Keratinocyte (primary cell): ENCODE data around the gene KSR2. TPM values are rescaled to one million over a fixed set of nuclear protein-coding genes. Genes with fewer than 3 reads are reported as not detected.

Experiments used
- DNase-seq: peaks from one replicate; pipeline ENCODE4 v3.0.0-alpha.2; 2011; ENCODE audit warnings: low read depth, missing footprints, low spot score
- FAIRE-seq: peaks from 2 replicates; lab custom pipeline; 2011; peaks lifted over from hg19 to GRCh38; lab: Jason Lieb, UNC
- H2AFZ ChIP-seq: 2 replicates; pipeline ENCODE4 v1.6.0; 2012; ENCODE audit warnings: low read length, control low read depth, inconsistent platforms; ENCODE audit not compliant: control insufficient read depth
- H3K27ac ChIP-seq: 2 replicates; pipeline ENCODE4 v1.5.1; 2011; ENCODE audit warnings: low read length; ENCODE audit not compliant: control insufficient read depth, insufficient read depth
- H3K27me3 ChIP-seq: 3 replicates; pipeline ENCODE4 v1.6.0; 2011; ENCODE audit warnings: low read length; ENCODE audit not compliant: control insufficient read depth, insufficient read depth; ENCODE audit errors: extremely low read depth
- H3K36me3 ChIP-seq, 2 experiments: 2 replicates in 1 of 2; 3 replicates in 1 of 2; pipeline ENCODE4 v1.5.1; 2011; ENCODE audit warnings: low read length in 2 of 2, mild to moderate bottlenecking in 1 of 2; ENCODE audit not compliant: control insufficient read depth in 2 of 2, insufficient read depth in 2 of 2; ENCODE audit errors: extremely low read depth in 1 of 2
- H3K4me1 ChIP-seq: 3 replicates; pipeline ENCODE4 v1.5.1; 2011; ENCODE audit warnings: low read length; ENCODE audit not compliant: control insufficient read depth, insufficient read depth; ENCODE audit errors: extremely low read depth
- H3K4me2 ChIP-seq: 3 replicates; pipeline ENCODE4 v1.6.0; 2011; ENCODE audit warnings: low read depth, low read length; ENCODE audit not compliant: control insufficient read depth, insufficient read depth; ENCODE audit errors: extremely low read depth
- H3K4me3 ChIP-seq, 3 experiments: fragments of 200-600 bp in 1 of 3; sonication (generic) in 1 of 3; 2 replicates in 2 of 3; 3 replicates in 1 of 3; pipeline ENCODE4 v1.5.1; 2011 to 2016; ENCODE audit warnings: low read length in 3 of 3, mild to moderate bottlenecking in 3 of 3, control low read depth in 2 of 3, inconsistent platforms in 1 of 3, low read depth in 1 of 3, mixed read lengths in 1 of 3, mixed run types in 1 of 3, moderate library complexity in 1 of 3; ENCODE audit not compliant: control insufficient read depth in 2 of 3, insufficient read depth in 2 of 3; ENCODE audit errors: extremely low read depth in 1 of 3
- H3K79me2 ChIP-seq: 2 replicates; pipeline ENCODE4 v1.6.0; 2012; ENCODE audit warnings: low read length; ENCODE audit not compliant: control insufficient read depth, insufficient read depth
- H3K9ac ChIP-seq: 3 replicates; pipeline ENCODE4 v1.6.0; 2011; ENCODE audit warnings: low read length; ENCODE audit not compliant: control insufficient read depth, insufficient read depth; ENCODE audit errors: extremely low read depth
- H3K9me1 ChIP-seq: 3 replicates; pipeline ENCODE4 v1.6.0; 2011; ENCODE audit warnings: low read length; ENCODE audit not compliant: control insufficient read depth, insufficient read depth; ENCODE audit errors: extremely low read depth
- H3K9me3 ChIP-seq: 2 replicates; pipeline ENCODE4 v1.5.1; 2012; ENCODE audit warnings: low read depth, low read length; ENCODE audit not compliant: control insufficient read depth
- H4K20me1 ChIP-seq: 3 replicates; pipeline ENCODE4 v1.6.0; 2011; ENCODE audit warnings: low read length; ENCODE audit not compliant: control insufficient read depth, insufficient read depth; ENCODE audit errors: extremely low read depth
- EZH2 ChIP-seq: IDR thresholded peaks from one replicate; pipeline ENCODE4 v1.6.1; 2012; ENCODE audit warnings: inconsistent platforms, mild to moderate bottlenecking, low read length, moderate library complexity
- dilution Hi-C: fragments of 300-500 bp; cut with MboI; formaldehyde crosslinking; loops from one replicate; pipeline ENCODE4 v1.7.0; 2020; ENCODE audit warnings: low sequenced_read_pairs; ENCODE audit not compliant: extremely low pct_ligation_motif_present
- polyA plus RNA-seq, 5 experiments: library from polyadenylated mRNA; depleted of rRNA in 3 of 5; stranded (reverse) in 3 of 5; stranded (forward) in 1 of 5; unstranded in 1 of 5; fragments of >200 nt; gene quantifications; 1 replicate in 1 of 5; 2 replicates in 3 of 5; 3 replicates in 1 of 5; pipeline versions ENCODE4 v1.2.1 to v1.2.3, GENCODE V29; 2011 to 2012; ENCODE audit warnings: missing spikeins in 2 of 5, low read depth in 1 of 5, low replicate concordance in 1 of 5
- TF ChIP-seq, protein P1 (sequence below), 3 experiments: IDR thresholded peaks in 1 of 3; conservative IDR thresholded peaks in 1 of 3; optimal IDR thresholded peaks in 1 of 3; 2 replicates in 2 of 3; 3 replicates in 1 of 3; pipeline versions ENCODE3 to v1.5.1; 2011; ENCODE audit warnings: low read length in 3 of 3, mild to moderate bottlenecking in 3 of 3, moderate library complexity in 2 of 3, control low read depth in 1 of 3, inconsistent platforms in 1 of 3; ENCODE audit not compliant: insufficient read depth in 2 of 3; ENCODE audit errors: extremely low read depth in 1 of 3

The KSR2 gene
- polyA plus RNA-seq, 1 donor (not counting 4 experiments of a cell fraction or from before 2014, with no cell fraction given): 0.01 TPM

DNA sequence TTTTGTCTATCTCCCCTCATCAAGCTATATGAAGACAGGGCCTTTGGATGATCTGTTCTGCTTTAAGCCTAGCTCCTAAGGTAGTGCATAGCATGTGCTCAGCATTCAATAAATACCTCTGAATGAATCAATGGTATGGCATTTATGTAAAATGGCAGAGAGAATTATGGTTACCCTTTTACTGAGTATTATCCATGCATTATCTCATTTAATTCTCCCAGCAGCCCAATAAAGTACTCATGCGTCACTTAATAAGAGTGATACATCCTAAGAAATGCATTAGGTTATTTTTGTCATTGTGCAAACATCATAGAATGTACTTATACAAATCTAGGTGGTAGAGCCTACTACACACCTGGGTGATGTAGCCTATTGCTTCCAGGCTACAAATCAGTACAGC is 269.7 kb downstream of the KSR2 start:
- Histone ChIP-seq H3K36me3 (no peaks in the 10 kb centered on the region), H3K27me3 (no peaks in the 10 kb centered on the region), H3K4me3 (no peak overlapping the region), H2AFZ (no peak overlapping the region), H3K27ac (no peak overlapping the region), H4K20me1 (no peaks in the 10 kb centered on the region), H3K4me2 (no peak overlapping the region), H3K9me3 (no peaks in the 10 kb centered on the region), H3K9ac (no peak overlapping the region), H3K4me1 (no peaks in the 10 kb centered on the region), H3K79me2 (no peaks in the 10 kb centered on the region), H3K9me1 (no peaks in the 10 kb centered on the region)
- TF ChIP-seq EZH2: no peak
- DNase-seq (no peak), FAIRE-seq (no peak)
- dilution Hi-C loops: no loop called here

GRCh38 chr12:117695956-117696355 is 272.8 kb downstream of the KSR2 start:
- Histone ChIP-seq H3K4me1 (no peaks in the 10 kb centered on the region), H4K20me1 (no peaks in the 10 kb centered on the region), H3K36me3 (no peaks in the 10 kb centered on the region), H3K4me3 (no peak overlapping the region), H3K27ac (no peak overlapping the region), H3K79me2 (no peaks in the 10 kb centered on the region), H3K27me3 (no peaks in the 10 kb centered on the region), H3K9me1 (no peaks in the 10 kb centered on the region), H3K9me3 (no peaks in the 10 kb centered on the region), H3K9ac (no peak overlapping the region), H2AFZ (no peak overlapping the region), H3K4me2 (no peak overlapping the region)
- DNase-seq (no peak), FAIRE-seq (no peak)
- dilution Hi-C loops: no loop called here
- TF ChIP-seq, protein P1, sequence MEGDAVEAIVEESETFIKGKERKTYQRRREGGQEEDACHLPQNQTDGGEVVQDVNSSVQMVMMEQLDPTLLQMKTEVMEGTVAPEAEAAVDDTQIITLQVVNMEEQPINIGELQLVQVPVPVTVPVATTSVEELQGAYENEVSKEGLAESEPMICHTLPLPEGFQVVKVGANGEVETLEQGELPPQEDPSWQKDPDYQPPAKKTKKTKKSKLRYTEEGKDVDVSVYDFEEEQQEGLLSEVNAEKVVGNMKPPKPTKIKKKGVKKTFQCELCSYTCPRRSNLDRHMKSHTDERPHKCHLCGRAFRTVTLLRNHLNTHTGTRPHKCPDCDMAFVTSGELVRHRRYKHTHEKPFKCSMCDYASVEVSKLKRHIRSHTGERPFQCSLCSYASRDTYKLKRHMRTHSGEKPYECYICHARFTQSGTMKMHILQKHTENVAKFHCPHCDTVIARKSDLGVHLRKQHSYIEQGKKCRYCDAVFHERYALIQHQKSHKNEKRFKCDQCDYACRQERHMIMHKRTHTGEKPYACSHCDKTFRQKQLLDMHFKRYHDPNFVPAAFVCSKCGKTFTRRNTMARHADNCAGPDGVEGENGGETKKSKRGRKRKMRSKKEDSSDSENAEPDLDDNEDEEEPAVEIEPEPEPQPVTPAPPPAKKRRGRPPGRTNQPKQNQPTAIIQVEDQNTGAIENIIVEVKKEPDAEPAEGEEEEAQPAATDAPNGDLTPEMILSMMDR (optimal IDR thresholded peaks at IDR 0.05 in 1 of 3, IDR thresholded peaks at IDR 0.05 in 1 of 3, conservative IDR thresholded peaks at IDR 0.05 in 1 of 3; ENCODE audit: extremely low read depth in 1 of 3, insufficient read depth in 2 of 3, low read length in 3 of 3): no peak
- TF ChIP-seq EZH2: no peak

DNA sequence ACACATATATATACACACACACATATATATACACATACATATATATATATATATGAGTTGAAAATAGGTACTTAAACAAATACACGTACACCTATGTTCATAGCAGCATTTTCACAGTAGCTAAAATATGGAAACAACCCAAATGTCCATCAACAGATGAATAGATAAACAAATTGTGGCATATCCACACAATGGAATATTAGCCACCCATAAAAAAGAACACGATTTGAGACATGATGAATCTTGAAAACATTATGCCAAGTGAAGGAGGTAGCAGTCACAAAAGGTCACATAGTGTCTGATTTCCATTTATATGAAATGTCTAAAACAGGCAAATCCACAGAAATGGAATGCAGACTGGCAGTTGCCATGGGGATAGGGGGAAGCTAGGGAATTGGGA is 276.3 kb downstream of the KSR2 start:
- Histone ChIP-seq H3K79me2 (no peaks in the 10 kb centered on the region), H3K9me3 (no peaks in the 10 kb centered on the region), H3K9me1 (no peaks in the 10 kb centered on the region), H3K9ac (no peak overlapping the region), H3K4me3 (no peak overlapping the region), H3K4me1 (no peaks in the 10 kb centered on the region), H4K20me1 (no peaks in the 10 kb centered on the region), H3K27ac (no peak overlapping the region), H3K36me3 (no peaks in the 10 kb centered on the region), H3K4me2 (no peak overlapping the region), H2AFZ (no peak overlapping the region), H3K27me3 (no peaks in the 10 kb centered on the region)
- TF ChIP-seq EZH2: no peak
- TF ChIP-seq, protein P1 (optimal IDR thresholded peaks at IDR 0.05 in 1 of 3, IDR thresholded peaks at IDR 0.05 in 1 of 3, conservative IDR thresholded peaks at IDR 0.05 in 1 of 3; ENCODE audit: extremely low read depth in 1 of 3, insufficient read depth in 2 of 3, low read length in 3 of 3): no peak
- no peak for FAIRE-seq
- dilution Hi-C loops: no loop called here
- no peak for DNase-seq
